ENCODE measurements around the gene LEMD2. TPM values are rescaled to one million over a fixed set of nuclear protein-coding genes. Genes with fewer than 3 reads are reported as not detected.

LEMD2 gene
- total and polyA plus RNA-seq, 2 donors (not counting 3 experiments of a cell fraction or from before 2014, with no cell fraction given) = 61.1 to 81.8 TPM

GRCh38 chr6:33759887-33760629 is 28.9 kb downstream of the LEMD2 start:
- ChIA-PET CTCF (interaction anchor here (0.9 to 1.5 kb wide), 8 partner anchors 8 to 265 kb away, joined by 3 to 5 read pairs (median 4); no protein-coding TSS in a partner anchor), POLR2A (interaction anchor here (0.7 kb wide), 1 partner anchor 224 kb away, joined by 4 read pairs; no protein-coding TSS in a partner anchor)
- dilution Hi-C loops (cut with MboI; ENCODE audit: extremely low pct_ligation_motif_present, low sequenced_read_pairs) = no loop called here
- FAIRE-seq (no peak), DNase-seq (ENCODE audit: low read depth, low spot score) (no peak)
- TF ChIP-seq POLR2A (IDR thresholded peaks at IDR 0.05; ENCODE audit: low read depth, low read length) (no peak), MAX (IDR thresholded peaks at IDR 0.05; ENCODE audit: insufficient read depth, insufficient read length) (no peak), JUN (IDR thresholded peaks at IDR 0.05; ENCODE audit: borderline replicate concordance, insufficient read depth, insufficient read length, low read depth) (no peak), POLR2AphosphoS5 (IDR thresholded peaks at IDR 0.05; ENCODE audit: insufficient read depth, low read depth, low read length) (no peak), FOS (IDR thresholded peaks at IDR 0.05; ENCODE audit: borderline replicate concordance, insufficient read depth, low read length) (no peak), GATA2 (IDR thresholded peaks at IDR 0.05; ENCODE audit: insufficient read depth, insufficient read length, low read depth, low read length) (no peak)
- no peaks in the 10 kb centered on the region for H4K20me1 ChIP-seq (replicated peaks; ENCODE audit: control insufficient read depth, extremely low read depth, insufficient read depth, low read length)
- H3K4me1 ChIP-seq (ENCODE audit: control insufficient read depth, extremely low read depth, insufficient read depth, low read length) = no peaks in the 10 kb centered on the region
- intact Hi-C loops (cut with micrococcal nuclease) = no loop called here
- no peaks in the 10 kb centered on the region for H3K36me3 ChIP-seq (ENCODE audit: control insufficient read depth in 2 of 2, extremely low read depth in 1 of 2, insufficient read depth in 2 of 2, low read length in 2 of 2)
- no peaks in the 10 kb centered on the region for H3K27me3 ChIP-seq (ENCODE audit: control insufficient read depth in 2 of 2, insufficient read depth in 2 of 2, low read length in 2 of 2)
- no peak overlapping the region for H3K27ac ChIP-seq (ENCODE audit: insufficient read depth, low read depth, low read length)
- no peak overlapping the region for H3K9ac ChIP-seq (replicated peaks; ENCODE audit: extremely low read depth, insufficient read depth, low read length)
- no peaks in the 10 kb centered on the region for H3K79me2 ChIP-seq (ENCODE audit: control insufficient read depth, insufficient read depth, low read length)
- H2AFZ ChIP-seq (ENCODE audit: low read depth, low read length) = no peak overlapping the region
- no TSS peak for BruUV-seq (replicated peaks)
- H3K4me3 ChIP-seq (replicated peaks in 1 of 3; ENCODE audit: insufficient read depth in 1 of 3, low read depth in 1 of 3, low read length in 3 of 3) = no peak overlapping the region
- H3K9me3 ChIP-seq (replicated peaks; ENCODE audit: control insufficient read depth, insufficient read depth, low read length) = no peaks in the 10 kb centered on the region
- H3K4me2 ChIP-seq (ENCODE audit: insufficient read depth, low read length) = no peak overlapping the region
- no peaks in the 10 kb centered on the region for H3K9me1 ChIP-seq (replicated peaks; ENCODE audit: control insufficient read depth, extremely low read depth, insufficient read depth, low read length)

- H3K4me1 ChIP-seq (ENCODE audit: control insufficient read depth, extremely low read depth, insufficient read depth, low read length) = no peaks in the 10 kb centered on the region
- no peaks in the 10 kb centered on the region for H3K27me3 ChIP-seq (ENCODE audit: control insufficient read depth in 2 of 2, insufficient read depth in 2 of 2, low read length in 2 of 2)
- no peaks in the 10 kb centered on the region for H4K20me1 ChIP-seq (replicated peaks; ENCODE audit: control insufficient read depth, extremely low read depth, insufficient read depth, low read length)
- H3K4me3 ChIP-seq (replicated peaks in 1 of 3; ENCODE audit: insufficient read depth in 1 of 3, low read depth in 1 of 3, low read length in 3 of 3) = no peak overlapping the region
- FAIRE-seq (no peak), DNase-seq (ENCODE audit: low read depth, low spot score) (no peak)
- dilution Hi-C loops (cut with MboI; ENCODE audit: extremely low pct_ligation_motif_present, low sequenced_read_pairs) (no loop called here), intact Hi-C loops (cut with micrococcal nuclease) (no loop called here)
- no peak overlapping the region for H3K4me2 ChIP-seq (ENCODE audit: insufficient read depth, low read length)
- TF ChIP-seq CTCF (IDR thresholded peaks at IDR 0.05; ENCODE audit: extremely low read depth in 1 of 2, insufficient read depth in 1 of 2, low read depth in 1 of 2, low read length in 2 of 2) (no peak), MYC (IDR thresholded peaks at IDR 0.05; ENCODE audit: low read depth, low read length) (no peak), FOS (IDR thresholded peaks at IDR 0.05; ENCODE audit: borderline replicate concordance, insufficient read depth, low read length) (no peak), EZH2 (IDR thresholded peaks at IDR 0.05; ENCODE audit: borderline replicate concordance, low read depth, low read length, severe bottlenecking) (no peak), MAX (IDR thresholded peaks at IDR 0.05; ENCODE audit: insufficient read depth, insufficient read length) (no peak), POLR2A (IDR thresholded peaks at IDR 0.05; ENCODE audit: low read depth, low read length) (no peak), JUN (IDR thresholded peaks at IDR 0.05; ENCODE audit: borderline replicate concordance, insufficient read depth, insufficient read length, low read depth) (no peak), GATA2 (IDR thresholded peaks at IDR 0.05; ENCODE audit: insufficient read depth, insufficient read length, low read depth, low read length) (no peak)
- ChIA-PET POLR2A (interaction anchor here (0.7 kb wide), 1 partner anchor 261 kb away, joined by 3 read pairs; no protein-coding TSS in a partner anchor), CTCF (interaction anchor here (1.2 to 1.9 kb wide), 4 partner anchors 15 to 296 kb away, joined by 3 to 4 read pairs (median 3); no protein-coding TSS in a partner anchor)
- no peaks in the 10 kb centered on the region for H3K9me1 ChIP-seq (replicated peaks; ENCODE audit: control insufficient read depth, extremely low read depth, insufficient read depth, low read length)
- no TSS peak for BruUV-seq (replicated peaks)
- no peak overlapping the region for H2AFZ ChIP-seq (ENCODE audit: low read depth, low read length)
- H3K36me3 ChIP-seq (ENCODE audit: control insufficient read depth in 2 of 2, extremely low read depth in 1 of 2, insufficient read depth in 2 of 2, low read length in 2 of 2) = no peaks in the 10 kb centered on the region
- no peaks in the 10 kb centered on the region for H3K79me2 ChIP-seq (ENCODE audit: control insufficient read depth, insufficient read depth, low read length)
- H3K9me3 ChIP-seq (replicated peaks; ENCODE audit: control insufficient read depth, insufficient read depth, low read length) = no peaks in the 10 kb centered on the region
- no peak overlapping the region for H3K27ac ChIP-seq (ENCODE audit: insufficient read depth, low read depth, low read length)
- H3K9ac ChIP-seq (replicated peaks; ENCODE audit: extremely low read depth, insufficient read depth, low read length) = no peak overlapping the region
Observed at GRCh38 chr6:33758815-33759216, 30.1 kb downstream of the LEMD2 start.
